ENCODE results near the gene PACSIN2. TPM values are rescaled to one million over a fixed set of nuclear protein-coding genes. Genes with fewer than 3 reads are reported as not detected.
A peak's percentile ranks its signal among the peaks of the same experiment; 100 is the strongest.

The PACSIN2 gene
- total and polyA plus RNA-seq, 10 of the 15 experiments (the other 5 are each of a cell fraction or from before 2014, with no cell fraction given), result 0.93 to 78.7 (median 46.8) TPM

GRCh38 chr22:42970029-42970428 is 44.9 kb downstream of the PACSIN2 start:
- BruUV-seq (replicated peaks), result no TSS peak
- H3K36me3 ChIP-seq (ENCODE audit: control insufficient read depth in 2 of 2, insufficient read depth in 2 of 2, low read length in 1 of 2), result peaks cover 2 to 8% of the 10 kb centered on the region in 2 experiments; a peak in 3 of 4 replicates
- H3K27me3 ChIP-seq (replicated peaks in 1 of 2; ENCODE audit: control insufficient read depth in 2 of 2, insufficient read depth in 2 of 2, low read length in 1 of 2), result no peaks in the 10 kb centered on the region
- POLR2A ChIA-PET, result no interaction called here
- in situ Hi-C loops (cut with MboI), result no loop called here
- peaks cover 60% of the 10 kb centered on the region for H3K79me2 ChIP-seq (ENCODE audit: control insufficient read depth, insufficient read depth, low read length)
- no peak overlapping the region for H3K27ac ChIP-seq (ENCODE audit: control insufficient read depth, insufficient read depth)
- H3K9ac ChIP-seq (ENCODE audit: control insufficient read depth, insufficient read depth, low read length), result no peak overlapping the region
- SMC1A ChIA-PET (ENCODE audit: uncharacterized antibody, unreplicated experiment), result interaction anchor here (0.6 to 1.2 kb wide), 3 partner anchors 15 to 923 kb away, joined by 3 read pairs; no protein-coding TSS in a partner anchor
- H2AFZ ChIP-seq (ENCODE audit: control insufficient read depth, low read depth, low read length), result no peak overlapping the region
- ATAC-seq (peak; percentile 72), FAIRE-seq (no peak), DNase-seq (ENCODE audit: low read depth, low spot score) (no peak)
- H3K4me2 ChIP-seq (ENCODE audit: control insufficient read depth, insufficient read depth), result no peak overlapping the region
- CTCF ChIA-PET, result interaction anchor here (1.2 to 1.6 kb wide), 3 partner anchors 13 to 102 kb away, joined by 3 to 8 read pairs (median 4); no protein-coding TSS in a partner anchor
- intact Hi-C loops (cut with micrococcal nuclease; ENCODE audit: unreplicated experiment), result no loop called here
- 47% methylated on average over 5 of the region's 5 CpGs for whole genome bisulfite sequencing (ENCODE audit: insufficient coverage, insufficient replicate concordance, low lambda C conversion rate, missing lambda C conversion rate)
- no peaks in the 10 kb centered on the region for H3K9me3 ChIP-seq (replicated peaks; ENCODE audit: control insufficient read depth, insufficient read depth, low read length)
- no peak overlapping the region for H3K4me3 ChIP-seq
- RAD21 ChIA-PET (ENCODE audit: unreplicated experiment), result interaction anchor here (1.2 to 6.0 kb wide), 3 partner anchors 41 to 103 kb away, joined by 3 to 38 read pairs (median 4); no protein-coding TSS in a partner anchor
- H3K4me1 ChIP-seq (ENCODE audit: control insufficient read depth, insufficient read depth, low read length), result peaks cover 23% of the 10 kb centered on the region
- H4K20me1 ChIP-seq (ENCODE audit: control insufficient read depth, insufficient read depth), result no peaks in the 10 kb centered on the region; the same call in 1 of the 2 replicates
- TF ChIP-seq YBX1 (IDR thresholded peaks at IDR 0.05) (no peak), RUNX3 (IDR thresholded peaks at IDR 0.05; ENCODE audit: low read length) (peak; percentile 26; the same call in 1 of the 2 replicates), IKZF2 (IDR thresholded peaks at IDR 0.05) (no peak), STAT1 (conservative IDR thresholded peaks at IDR 0.05) (no peak), FOXM1 (IDR thresholded peaks at IDR 0.05; ENCODE audit: low read depth, low read length) (no peak), KDM1A (IDR thresholded peaks at IDR 0.05; ENCODE audit: borderline replicate concordance) (no peak), ATF7 (IDR thresholded peaks at IDR 0.05; ENCODE audit: low read depth) (peak; percentile 80), ZNF207 (IDR thresholded peaks at IDR 0.05; ENCODE audit: borderline replicate concordance) (no peak), ZSCAN29 (IDR thresholded peaks at IDR 0.05) (no peak), JUND (IDR thresholded peaks at IDR 0.05; ENCODE audit: low read depth, low read length) (no peak), JUNB (IDR thresholded peaks at IDR 0.05) (peak; percentile 50), NKRF (conservative IDR thresholded peaks at IDR 0.05) (no peak), CUX1 (IDR thresholded peaks at IDR 0.05; ENCODE audit: insufficient replicate concordance, low read depth, low read length) (no peak), ZBED1 (IDR thresholded peaks at IDR 0.05; ENCODE audit: borderline replicate concordance) (no peak), MEF2A (IDR thresholded peaks at IDR 0.05; ENCODE audit: insufficient read depth, low read depth, low read length) (no peak), YY1 (IDR thresholded peaks at IDR 0.05; ENCODE audit: low read depth, low read length) (no peak), LARP7 (IDR thresholded peaks at IDR 0.05) (no peak)

All from GM12878 (cell line).